Measurements from ENCODE around the gene GAPVD1.

The GAPVD1 gene

GRCh38 chr9:125337236-125337635 is 75.6 kb downstream of the GAPVD1 start:
- Histone ChIP-seq H3K27ac (ENCODE audit: low read length) (no peak overlapping the region), H4K20me1 (ENCODE audit: insufficient read depth, low read length) (no peaks in the 10 kb centered on the region), H3K27me3 (ENCODE audit: low read depth, low read length) (no peaks in the 10 kb centered on the region), H3K79me2 (ENCODE audit: low read length) (no peaks in the 10 kb centered on the region), H3K4me3 (ENCODE audit: low read length) (no peak overlapping the region), H3K4me1 (ENCODE audit: low read length) (peaks cover 10% of the 10 kb centered on the region), H3K36me3 (replicated peaks; ENCODE audit: low read depth, low read length) (peaks cover 52% of the 10 kb centered on the region), H2AFZ (ENCODE audit: low read depth, low read length) (no peak overlapping the region), H3K9ac (ENCODE audit: low read length) (no peak overlapping the region), H3K9me3 (ENCODE audit: insufficient read depth, low read length) (no peaks in the 10 kb centered on the region), H3K4me2 (ENCODE audit: low read length) (no peak overlapping the region)
- TF ChIP-seq EZH2phosphoT487 (IDR thresholded peaks at IDR 0.05; ENCODE audit: low read depth) (no peak), CTCF (IDR thresholded peaks at IDR 0.05; ENCODE audit: low read depth, low read length) (no peak)

GRCh38 chr9:125338929-125339328 is 77.3 kb downstream of the GAPVD1 start:
- H3K27ac ChIP-seq (ENCODE audit: low read length) = no peak overlapping the region
- no peak overlapping the region for H3K4me2 ChIP-seq (ENCODE audit: low read length)
- H3K9me3 ChIP-seq (ENCODE audit: insufficient read depth, low read length) = no peaks in the 10 kb centered on the region
- peaks cover 40% of the 10 kb centered on the region for H3K36me3 ChIP-seq (replicated peaks; ENCODE audit: low read depth, low read length)
- H3K4me1 ChIP-seq (ENCODE audit: low read length) = no peaks in the 10 kb centered on the region
- H3K27me3 ChIP-seq (ENCODE audit: low read depth, low read length) = no peaks in the 10 kb centered on the region
- TF ChIP-seq EZH2phosphoT487 (IDR thresholded peaks at IDR 0.05; ENCODE audit: low read depth) (no peak), CTCF (IDR thresholded peaks at IDR 0.05; ENCODE audit: low read depth, low read length) (no peak)
- H3K4me3 ChIP-seq (ENCODE audit: low read length) = no peak overlapping the region
- H2AFZ ChIP-seq (ENCODE audit: low read depth, low read length) = no peak overlapping the region
- H3K79me2 ChIP-seq (ENCODE audit: low read length) = no peaks in the 10 kb centered on the region
- H3K9ac ChIP-seq (ENCODE audit: low read length) = no peak overlapping the region
- no peaks in the 10 kb centered on the region for H4K20me1 ChIP-seq (ENCODE audit: insufficient read depth, low read length)

- Histone ChIP-seq H3K9ac (ENCODE audit: low read length) (no peak overlapping the region), H3K4me1 (ENCODE audit: low read length) (no peaks in the 10 kb centered on the region), H2AFZ (ENCODE audit: low read depth, low read length) (no peak overlapping the region), H3K9me3 (ENCODE audit: insufficient read depth, low read length) (no peaks in the 10 kb centered on the region), H3K4me2 (ENCODE audit: low read length) (no peak overlapping the region), H3K79me2 (ENCODE audit: low read length) (no peaks in the 10 kb centered on the region), H3K4me3 (ENCODE audit: low read length) (no peak overlapping the region), H4K20me1 (ENCODE audit: insufficient read depth, low read length) (no peaks in the 10 kb centered on the region), H3K27ac (ENCODE audit: low read length) (no peak overlapping the region), H3K27me3 (ENCODE audit: low read depth, low read length) (no peaks in the 10 kb centered on the region), H3K36me3 (replicated peaks; ENCODE audit: low read depth, low read length) (peaks cover 32% of the 10 kb centered on the region)
- TF ChIP-seq EZH2phosphoT487 (IDR thresholded peaks at IDR 0.05; ENCODE audit: low read depth) (no peak), CTCF (IDR thresholded peaks at IDR 0.05; ENCODE audit: low read depth, low read length) (no peak)
These were observed 79.9 kb downstream of the GAPVD1 start for GRCh38 chr9:125341566-125341965.

GRCh38 chr9:125343518-125344275 is 82.1 kb downstream of the GAPVD1 start:
- Histone ChIP-seq H3K27me3 (ENCODE audit: low read depth, low read length) (no peaks in the 10 kb centered on the region), H3K79me2 (ENCODE audit: low read length) (no peaks in the 10 kb centered on the region), H2AFZ (ENCODE audit: low read depth, low read length) (no peak overlapping the region), H4K20me1 (ENCODE audit: insufficient read depth, low read length) (no peaks in the 10 kb centered on the region), H3K9me3 (ENCODE audit: insufficient read depth, low read length) (no peaks in the 10 kb centered on the region), H3K4me1 (ENCODE audit: low read length) (no peaks in the 10 kb centered on the region), H3K9ac (ENCODE audit: low read length) (no peak overlapping the region), H3K4me3 (ENCODE audit: low read length) (no peak overlapping the region), H3K4me2 (ENCODE audit: low read length) (no peak overlapping the region), H3K36me3 (replicated peaks; ENCODE audit: low read depth, low read length) (peaks cover 33% of the 10 kb centered on the region), H3K27ac (ENCODE audit: low read length) (no peak overlapping the region)
- TF ChIP-seq EZH2phosphoT487 (IDR thresholded peaks at IDR 0.05; ENCODE audit: low read depth) (no peak), CTCF (IDR thresholded peaks at IDR 0.05; ENCODE audit: low read depth, low read length) (no peak)
